ENCODE data around the gene SMARCB1. TPM values are rescaled to one million over a fixed set of nuclear protein-coding genes. Genes with fewer than 3 reads are reported as not detected.

The SMARCB1 gene
- 91.8 and 121 TPM in 2 replicates for total RNA-seq (2014; rRNA removed; shearing (Covaris generic))

DNA sequence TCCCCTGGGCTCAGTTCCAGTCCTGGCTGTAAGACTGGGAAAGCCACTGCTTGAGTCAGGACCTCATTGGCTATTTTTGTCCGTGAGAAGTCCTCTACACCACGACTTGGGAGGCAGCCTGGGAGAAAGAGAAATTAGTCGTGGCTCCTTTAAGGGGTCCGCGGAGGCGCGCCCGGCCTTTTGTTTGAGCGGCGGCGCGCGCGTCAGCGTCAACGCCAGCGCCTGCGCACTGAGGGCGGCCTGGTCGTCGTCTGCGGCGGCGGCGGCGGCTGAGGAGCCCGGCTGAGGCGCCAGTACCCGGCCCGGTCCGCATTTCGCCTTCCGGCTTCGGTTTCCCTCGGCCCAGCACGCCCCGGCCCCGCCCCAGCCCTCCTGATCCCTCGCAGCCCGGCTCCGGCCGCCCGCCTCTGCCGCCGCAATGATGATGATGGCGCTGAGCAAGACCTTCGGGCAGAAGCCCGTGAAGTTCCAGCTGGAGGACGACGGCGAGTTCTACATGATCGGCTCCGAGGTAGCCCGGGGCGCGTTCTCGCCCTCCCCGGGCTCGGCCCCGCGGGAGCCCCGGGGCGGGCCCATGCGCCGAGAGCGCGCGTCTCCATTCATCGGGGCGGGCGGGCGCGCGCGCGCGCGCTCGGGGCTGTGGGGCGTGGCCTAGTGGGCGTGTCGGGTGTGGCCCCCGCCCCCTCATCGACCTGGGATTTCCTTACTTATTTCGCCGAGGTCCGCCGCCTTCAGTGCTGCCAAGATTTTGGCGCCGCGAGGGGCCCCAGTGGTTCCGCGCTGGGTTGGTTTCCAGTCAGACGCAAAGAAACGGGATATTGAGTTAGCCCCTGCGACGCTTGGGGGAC is at the start of gene SMARCB1:
Gene SMARCB1 (plus strand): TSS at position 215 of the 848 bp plus-strand sequence. CDS start 204 bp downstream, at position 419.
- peaks cover 36% of the 10 kb centered on the region for H3K36me3 ChIP-seq
- H3K9me3 ChIP-seq (replicated peaks), result no peaks in the 10 kb centered on the region
- H3K27ac ChIP-seq, result peak within 1 kb of the TSS; percentile 99
- no peaks in the 10 kb centered on the region for H3K27me3 ChIP-seq (replicated peaks)
- peak within 1 kb of the TSS; percentile 98 for H3K4me3 ChIP-seq
- peak; percentile 92 to 93 for DNase-seq (ENCODE audit: low read depth in 1 of 2, low spot score in 2 of 2)
- H3K4me1 ChIP-seq (replicated peaks), result peaks cover 67% of the 10 kb centered on the region

DNA sequence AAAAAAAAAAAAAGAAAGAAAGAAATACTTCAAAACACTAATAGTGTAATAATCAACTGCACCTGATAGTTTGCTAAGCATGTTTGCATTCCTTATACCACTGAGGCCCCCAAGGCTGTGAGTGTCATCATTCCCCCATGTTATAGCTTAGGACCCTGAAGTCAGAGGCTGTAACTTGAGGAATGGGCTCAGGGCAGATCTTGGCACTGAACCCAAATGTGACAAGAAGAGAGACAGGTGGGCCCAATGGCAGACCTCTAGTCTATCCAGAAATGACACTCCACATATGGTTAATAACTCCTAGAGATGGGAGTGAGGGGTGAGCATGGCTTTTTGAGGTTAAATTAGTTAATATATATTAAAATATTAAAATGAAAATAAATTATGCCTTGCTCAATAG is 49.1 kb upstream of the SMARCB1 start:
- no peak for DNase-seq (ENCODE audit: low read depth in 1 of 2, low spot score in 2 of 2)
- Histone ChIP-seq H3K9me3 (replicated peaks) (0 out of 2 replicates have a peak, but pooled peaks cover 3% of the 10 kb centered on the region), H3K4me1 (replicated peaks) (no peaks in the 10 kb centered on the region), H3K36me3 (peaks cover 5% of the 10 kb centered on the region), H3K27ac (no peak overlapping the region), H3K4me3 (no peak overlapping the region), H3K27me3 (replicated peaks) (no peaks in the 10 kb centered on the region)

DNA sequence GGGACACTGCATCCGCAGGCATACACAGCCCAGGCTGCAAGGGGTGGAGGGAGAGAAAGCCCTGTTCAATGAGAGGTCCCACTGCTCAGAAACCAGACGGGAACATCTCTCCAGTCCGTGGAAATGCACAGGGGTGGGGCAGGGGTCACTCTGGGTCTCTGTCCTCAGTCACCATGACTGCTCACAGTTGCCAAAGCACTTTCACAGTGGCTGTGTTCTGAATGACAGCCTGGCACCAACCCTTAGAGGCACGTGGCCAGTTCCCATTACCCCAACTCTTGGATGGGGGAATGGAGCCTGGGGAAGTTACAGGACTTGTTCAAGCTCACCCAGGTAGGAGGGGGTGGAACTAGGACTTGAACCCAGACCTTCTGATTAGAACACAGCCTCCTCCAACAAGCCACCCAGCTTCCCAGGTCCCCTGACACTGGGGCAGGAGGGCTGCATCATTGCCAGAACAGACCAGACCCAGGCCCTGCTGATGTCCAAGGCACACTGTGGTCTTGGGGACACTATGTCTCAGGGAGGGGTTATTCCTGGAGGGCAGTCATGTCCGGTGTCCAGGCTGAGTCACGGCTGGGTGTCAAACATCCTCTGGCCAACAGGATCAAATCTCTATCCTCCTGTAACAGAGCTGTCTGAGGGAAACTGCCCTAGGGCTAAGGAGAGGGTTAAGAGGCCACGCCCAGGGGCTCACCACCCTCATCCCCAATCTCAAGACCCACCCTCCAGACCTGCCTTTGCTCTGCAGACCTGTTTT is 44.1 kb upstream of the SMARCB1 start:
- no peaks in the 10 kb centered on the region for H3K27me3 ChIP-seq (replicated peaks)
- no peak overlapping the region for H3K4me3 ChIP-seq
- H3K9me3 ChIP-seq (replicated peaks), result no peaks in the 10 kb centered on the region
- H3K27ac ChIP-seq, result no peak overlapping the region
- DNase-seq (ENCODE audit: low read depth in 1 of 2, low spot score in 2 of 2), result no peak
- H3K4me1 ChIP-seq (replicated peaks), result no peaks in the 10 kb centered on the region
- H3K36me3 ChIP-seq, result peaks cover 34% of the 10 kb centered on the region

DNA sequence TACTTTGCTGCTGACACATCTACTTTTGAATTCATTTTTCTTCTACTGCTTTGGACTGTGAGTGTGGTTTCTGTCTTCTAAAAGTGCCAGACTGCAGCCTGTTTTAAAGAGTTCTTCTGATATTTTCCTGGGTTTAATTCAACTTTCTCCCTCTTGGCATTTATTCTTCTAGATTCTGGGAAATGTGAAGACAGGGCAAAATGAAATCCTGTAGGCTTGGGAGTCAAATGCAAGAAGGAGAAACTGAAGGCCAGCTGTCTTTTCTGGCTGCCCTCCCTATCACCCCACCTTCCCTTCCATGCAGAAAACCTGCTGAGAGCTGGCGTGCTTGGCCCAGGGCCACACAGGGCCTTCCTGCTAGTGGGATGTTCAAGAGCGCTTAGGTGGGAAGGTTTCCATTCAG is 43.5 kb upstream of the SMARCB1 start:
- H3K36me3 ChIP-seq, result peaks cover 34% of the 10 kb centered on the region
- H3K27ac ChIP-seq, result no peak overlapping the region
- H3K27me3 ChIP-seq (replicated peaks), result no peaks in the 10 kb centered on the region
- H3K4me1 ChIP-seq (replicated peaks), result no peaks in the 10 kb centered on the region
- H3K9me3 ChIP-seq (replicated peaks), result no peaks in the 10 kb centered on the region
- DNase-seq (ENCODE audit: low read depth in 1 of 2, low spot score in 2 of 2), result no peak
- no peak overlapping the region for H3K4me3 ChIP-seq

DNA sequence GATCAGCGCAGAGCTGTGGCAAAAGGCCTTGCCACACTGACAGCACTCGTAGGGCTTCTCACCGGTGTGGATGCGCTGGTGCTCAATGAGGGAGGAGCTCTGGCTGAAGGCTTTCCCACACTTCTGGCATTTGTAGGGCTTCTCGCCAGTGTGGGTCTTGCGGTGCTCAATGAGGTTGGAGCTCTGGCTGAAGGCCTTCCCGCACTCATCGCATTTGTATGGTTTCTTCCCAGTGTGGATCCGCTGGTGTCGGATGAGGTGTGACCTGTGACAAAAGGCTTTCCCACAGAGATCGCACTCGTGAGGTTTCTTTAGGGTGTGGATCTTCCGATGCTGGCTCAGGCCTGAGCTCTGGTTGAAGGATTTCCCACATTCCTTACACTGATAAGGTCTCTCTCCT is 42.8 kb upstream of the SMARCB1 start:
- H3K4me1 ChIP-seq (replicated peaks), result no peaks in the 10 kb centered on the region
- H3K27me3 ChIP-seq (replicated peaks), result no peaks in the 10 kb centered on the region
- H3K27ac ChIP-seq, result no peak overlapping the region

DNA sequence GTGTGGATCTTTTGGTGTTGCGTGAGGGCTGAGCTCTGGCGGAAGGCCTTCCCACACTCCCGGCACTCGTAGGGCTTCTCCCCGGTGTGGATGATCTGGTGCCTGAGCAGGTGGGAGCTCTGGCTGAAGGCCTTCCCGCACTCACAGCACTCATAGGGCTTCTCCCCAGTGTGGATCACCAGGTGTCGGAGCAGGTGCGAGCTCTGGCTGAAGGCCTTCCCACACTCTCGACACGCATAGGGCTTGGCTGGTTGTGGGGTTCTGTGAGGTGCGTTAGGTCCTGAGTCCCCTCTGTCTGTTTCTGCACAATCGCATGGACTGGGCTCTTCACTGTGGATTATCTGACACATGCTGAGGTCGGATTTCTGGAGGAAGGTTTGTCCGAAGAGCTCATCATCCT is 42.3 kb upstream of the SMARCB1 start:
- no peaks in the 10 kb centered on the region for H3K9me3 ChIP-seq (replicated peaks)
- peaks cover 34% of the 10 kb centered on the region for H3K36me3 ChIP-seq
- H3K27me3 ChIP-seq (replicated peaks), result no peaks in the 10 kb centered on the region
- DNase-seq (ENCODE audit: low read depth in 1 of 2, low spot score in 2 of 2), result no peak
- no peaks in the 10 kb centered on the region for H3K4me1 ChIP-seq (replicated peaks)
- H3K4me3 ChIP-seq, result no peak overlapping the region
- H3K27ac ChIP-seq, result no peak overlapping the region

More for the DNA sequence above, 42.8 kb upstream of the SMARCB1 start:
- DNase-seq (ENCODE audit: low read depth in 1 of 2, low spot score in 2 of 2), result no peak
- Histone ChIP-seq H3K36me3 (peaks cover 34% of the 10 kb centered on the region), H3K4me3 (no peak overlapping the region), H3K9me3 (replicated peaks) (no peaks in the 10 kb centered on the region)

DNA sequence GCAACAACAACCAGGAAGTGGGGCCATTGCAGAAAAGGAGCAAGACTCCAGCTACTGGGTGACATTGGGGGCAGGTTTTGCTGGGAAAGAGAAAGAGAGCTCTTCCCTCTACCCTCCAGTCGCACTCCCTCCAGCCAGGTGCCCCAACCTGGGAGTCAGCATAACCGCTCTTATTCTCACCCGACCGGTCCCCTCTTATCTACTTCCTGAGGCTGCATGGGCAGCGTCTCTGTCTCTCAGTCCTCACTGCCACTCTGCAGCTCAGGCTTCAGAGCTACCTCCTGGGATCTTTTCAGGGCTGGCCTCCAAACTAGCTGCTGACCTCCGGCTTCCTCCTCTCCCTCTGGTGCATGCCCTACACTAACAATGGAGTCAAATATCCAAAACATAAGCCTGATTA is 41.0 kb upstream of the SMARCB1 start:
- Histone ChIP-seq H3K4me3 (no peak overlapping the region), H3K27ac (no peak overlapping the region), H3K27me3 (replicated peaks) (no peaks in the 10 kb centered on the region), H3K4me1 (replicated peaks) (peaks cover 4% of the 10 kb centered on the region; the same call in 1 of the 2 replicates), H3K9me3 (replicated peaks) (no peaks in the 10 kb centered on the region), H3K36me3 (peaks cover 34% of the 10 kb centered on the region)
- DNase-seq (ENCODE audit: low read depth in 1 of 2, low spot score in 2 of 2), result no peak

DNA sequence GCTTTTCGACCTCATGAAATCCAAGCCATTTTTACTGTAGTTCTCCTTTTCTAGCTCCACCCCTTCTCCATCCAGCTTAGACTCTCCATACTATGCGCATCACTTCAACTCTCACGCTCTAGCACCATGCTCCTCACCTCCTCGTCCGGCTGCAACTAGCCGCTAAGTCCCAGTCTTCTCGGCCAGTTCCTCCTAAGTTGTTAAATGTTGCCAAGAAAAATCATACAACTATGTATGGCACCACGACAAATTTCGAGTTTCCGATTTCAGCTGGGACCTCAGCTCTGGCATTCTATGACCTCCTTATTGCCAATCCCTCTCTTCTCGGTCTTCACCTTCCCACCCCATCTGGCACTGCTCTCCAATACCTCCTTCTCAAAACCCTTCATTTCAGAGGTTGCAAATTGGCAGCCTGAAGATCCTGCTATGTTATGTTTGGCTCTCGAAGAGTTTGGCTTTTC is 36.9 kb upstream of the SMARCB1 start:
- DNase-seq (ENCODE audit: low read depth in 1 of 2, low spot score in 2 of 2), result no peak
- peaks cover 12% of the 10 kb centered on the region for H3K4me1 ChIP-seq (replicated peaks)

DNA sequence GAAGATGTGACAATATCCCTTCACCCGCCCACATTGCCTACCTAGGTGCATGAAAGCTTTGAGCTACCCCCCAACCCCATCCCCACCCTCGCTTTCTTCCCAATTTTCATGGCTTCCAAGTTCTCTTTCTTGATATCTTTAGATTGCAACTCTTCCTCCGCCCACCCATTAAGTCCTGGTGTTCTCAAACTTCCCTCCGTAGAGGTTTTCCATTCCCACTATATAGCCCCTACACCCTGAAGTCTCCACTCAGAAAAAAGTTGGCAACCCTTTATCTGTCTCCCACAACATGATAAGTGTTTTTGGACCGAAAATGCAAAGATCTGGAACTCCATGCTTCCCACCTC is 36.4 kb upstream of the SMARCB1 start:
- peaks cover 16% of the 10 kb centered on the region for H3K4me1 ChIP-seq (replicated peaks)
- DNase-seq (ENCODE audit: low read depth in 1 of 2, low spot score in 2 of 2), result no peak
- H3K36me3 ChIP-seq, result peaks cover 3% of the 10 kb centered on the region
- H3K27me3 ChIP-seq (replicated peaks), result no peaks in the 10 kb centered on the region
- H3K9me3 ChIP-seq (replicated peaks), result peaks cover 4% of the 10 kb centered on the region
- H3K4me3 ChIP-seq, result peak overlapping the region; percentile 84
- no peak overlapping the region for H3K27ac ChIP-seq

More for the DNA sequence above, 36.9 kb upstream of the SMARCB1 start:
- Histone ChIP-seq H3K27me3 (replicated peaks) (no peaks in the 10 kb centered on the region), H3K9me3 (replicated peaks) (peaks cover 4% of the 10 kb centered on the region), H3K36me3 (peaks cover 8% of the 10 kb centered on the region), H3K27ac (no peak overlapping the region), H3K4me3 (peak overlapping the region; percentile 84; the same call in 1 of the 2 replicates)

DNA sequence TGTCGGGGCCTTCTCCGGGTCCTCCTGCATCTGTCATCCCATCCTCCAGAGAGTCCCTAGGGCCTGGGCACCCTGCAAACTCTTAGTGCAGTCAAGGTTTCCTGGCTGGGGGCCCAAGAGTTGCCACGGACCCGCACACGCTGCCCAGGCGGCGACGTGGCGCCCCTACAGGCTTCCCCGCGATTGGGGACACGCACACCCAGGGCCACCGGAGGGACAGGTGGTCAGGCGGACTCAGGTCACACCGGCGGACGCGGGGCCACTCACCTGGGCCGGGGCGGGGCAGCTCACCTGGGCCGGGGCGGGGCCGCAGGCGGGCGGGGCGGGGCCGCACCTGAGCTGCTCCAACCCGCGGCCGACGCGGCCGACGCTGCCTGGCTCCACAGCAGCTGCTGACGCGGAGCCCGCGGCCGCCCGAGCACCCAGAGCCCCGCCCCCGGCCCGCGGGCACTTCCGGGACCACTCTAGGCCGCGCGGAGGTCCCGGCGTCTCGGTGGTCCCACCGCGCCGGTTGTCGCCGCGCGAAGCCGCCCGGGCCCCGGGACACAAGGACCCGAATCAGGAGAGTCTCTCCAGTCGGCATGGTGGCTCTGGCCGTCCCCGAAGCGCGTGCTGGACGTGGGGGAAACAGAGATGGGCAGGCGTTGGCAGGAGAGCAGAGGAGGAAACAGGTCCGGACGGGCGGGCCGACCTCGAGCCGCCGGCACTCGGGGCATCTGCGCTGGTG is 35.9 kb upstream of the SMARCB1 start, which contains the start of gene ZNF70:
Gene ZNF70 (minus strand): TSS at position 399 of the 727 bp plus-strand sequence. CDS start 5,972 bp downstream, outside the sequence.
- H3K36me3 ChIP-seq, result no peaks in the 10 kb centered on the region
- no peaks in the 10 kb centered on the region for H3K27me3 ChIP-seq (replicated peaks)
- H3K4me1 ChIP-seq (replicated peaks), result peaks cover 20% of the 10 kb centered on the region
- peak within 1 kb of the TSS; percentile 82 for H3K27ac ChIP-seq
- peaks cover 4% of the 10 kb centered on the region for H3K9me3 ChIP-seq (replicated peaks)
- H3K4me3 ChIP-seq, result peak within 1 kb of the TSS; percentile 84
- DNase-seq (ENCODE audit: low read depth in 1 of 2, low spot score in 2 of 2), result peak; percentile 75 to 77

DNA sequence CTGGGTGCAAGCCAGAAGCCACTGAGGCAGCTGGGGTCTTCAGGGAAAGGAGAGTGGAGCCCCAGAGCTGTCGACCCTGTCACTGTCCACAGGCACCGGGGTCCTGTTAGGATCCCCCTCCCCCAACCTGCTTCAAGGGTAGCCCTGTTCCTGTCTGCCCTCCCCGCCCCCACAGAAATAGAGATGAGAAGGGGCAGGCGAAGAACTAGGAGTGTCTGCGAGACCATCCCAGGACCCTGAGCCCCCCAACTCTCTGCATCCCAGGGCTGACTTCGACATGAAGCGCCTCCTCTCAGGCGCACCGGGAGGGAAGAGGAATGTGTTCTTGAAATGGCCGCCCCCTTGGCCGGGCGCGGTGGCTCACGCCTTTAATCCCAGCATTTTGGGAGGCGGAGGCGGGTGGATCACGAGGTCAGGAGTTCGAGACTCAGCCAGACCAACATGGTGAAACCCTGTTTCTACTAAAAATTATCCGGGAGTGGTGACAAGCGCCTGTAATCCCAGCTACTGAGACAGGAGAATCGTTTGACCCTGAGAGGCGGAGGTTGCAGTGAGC is 35.2 kb upstream of the SMARCB1 start:
- no peaks in the 10 kb centered on the region for H3K27me3 ChIP-seq (replicated peaks)
- peaks cover 4% of the 10 kb centered on the region for H3K9me3 ChIP-seq (replicated peaks)
- no peaks in the 10 kb centered on the region for H3K36me3 ChIP-seq
- H3K4me1 ChIP-seq (replicated peaks), result peaks cover 20% of the 10 kb centered on the region
- H3K4me3 ChIP-seq, result peak overlapping the region; percentile 84
- peak overlapping the region; percentile 82 for H3K27ac ChIP-seq
- DNase-seq (ENCODE audit: low read depth in 1 of 2, low spot score in 2 of 2), result no peak

DNA sequence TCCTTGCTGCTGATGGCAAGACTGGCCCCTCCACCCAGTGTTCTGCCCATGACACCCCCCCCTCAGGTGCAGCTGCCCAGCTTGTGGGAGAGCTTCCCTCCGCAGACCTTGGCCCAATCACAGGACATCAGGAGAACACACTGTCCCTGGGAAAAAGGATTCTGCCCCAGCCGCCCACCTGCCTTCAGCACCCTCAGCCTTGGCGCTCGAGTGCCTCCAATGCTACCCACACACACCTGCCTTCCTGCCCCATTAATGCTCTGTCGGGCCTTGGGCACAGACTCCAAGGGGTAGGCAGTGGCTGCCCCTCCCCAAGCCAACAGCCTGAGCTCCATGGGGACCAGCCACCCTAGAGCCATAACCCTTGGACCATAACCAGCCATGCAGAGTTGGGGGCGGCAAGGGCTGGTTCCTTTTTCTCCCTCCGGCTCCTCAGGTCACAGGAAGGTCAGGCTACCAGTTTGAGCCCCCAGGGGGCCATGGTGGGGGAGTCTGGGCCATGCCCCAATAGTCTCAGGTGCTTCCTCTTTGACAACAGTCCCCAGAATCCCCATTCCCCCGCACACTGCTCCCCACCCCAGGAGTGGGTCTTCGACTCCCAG is 34.6 kb upstream of the SMARCB1 start:
- Histone ChIP-seq H3K27ac (no peak overlapping the region), H3K9me3 (replicated peaks) (peaks cover 4% of the 10 kb centered on the region), H3K4me1 (replicated peaks) (peaks cover 20% of the 10 kb centered on the region), H3K36me3 (no peaks in the 10 kb centered on the region), H3K4me3 (no peak overlapping the region), H3K27me3 (replicated peaks) (no peaks in the 10 kb centered on the region)
- DNase-seq (ENCODE audit: low read depth in 1 of 2, low spot score in 2 of 2), result no peak

DNA sequence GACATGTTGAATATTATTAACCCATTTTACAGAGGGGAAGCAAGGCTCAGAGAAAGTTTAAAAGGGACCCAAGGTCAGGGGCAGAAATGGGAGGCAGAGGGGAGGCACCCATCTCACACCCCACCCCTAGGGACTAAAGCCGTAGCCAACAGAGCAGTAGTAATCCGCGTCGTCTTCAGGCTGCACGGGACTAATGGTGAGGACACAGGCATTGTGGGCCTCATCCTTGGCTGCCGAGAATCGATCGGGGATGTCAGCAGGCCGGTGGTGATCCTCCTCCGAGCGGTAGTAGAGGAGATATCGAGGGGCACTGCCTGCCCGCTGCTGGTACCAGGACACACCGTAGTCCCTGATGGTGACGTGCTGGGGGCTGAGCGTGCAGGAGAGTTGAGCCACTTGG is 34.0 kb upstream of the SMARCB1 start:
- Histone ChIP-seq H3K4me3 (no peak overlapping the region), H3K4me1 (replicated peaks) (peaks cover 20% of the 10 kb centered on the region), H3K27ac (no peak overlapping the region), H3K27me3 (replicated peaks) (no peaks in the 10 kb centered on the region), H3K36me3 (no peaks in the 10 kb centered on the region), H3K9me3 (replicated peaks) (peaks cover 4% of the 10 kb centered on the region)
- DNase-seq (ENCODE audit: low read depth in 1 of 2, low spot score in 2 of 2), result no peak
